Peyer's patch (tissue), 4 donors: ENCODE measurements around the gene OTOP2. TPM values are rescaled to one million over a fixed set of nuclear protein-coding genes. Genes with fewer than 3 reads are reported as not detected.
"Not testable (repeated sequence)": the region's sequence is repeated elsewhere in the genome, so short reads cannot be mapped to it uniquely, and the experiment has no call there.

Source experiments
- DNase-seq, 3 donors: peaks; one replicate each; pipeline ENCODE4 v3.0.0-alpha.2; 2017 to 2019
- H3K27ac ChIP-seq, 4 donors: fragments of 200-600 bp; sonication (generic); one replicate each; pipeline ENCODE4 v1.5.1; 2016 to 2019
- H3K27me3 ChIP-seq, 2 donors: fragments of 200-600 bp; sonication (generic); one replicate each; pipeline ENCODE4 v1.5.1; 2019
- H3K36me3 ChIP-seq, 3 donors: fragments of 200-600 bp; sonication (generic); one replicate each; pipeline ENCODE4 v1.5.1; 2016 to 2019
- H3K4me1 ChIP-seq, 4 donors: fragments of 200-600 bp; sonication (generic); one replicate each; pipeline ENCODE4 v1.5.1; 2016 to 2019
- H3K4me3 ChIP-seq, 4 donors: fragments of 200-600 bp; sonication (generic); 1 replicate in 3 of 4; 2 replicates in 1 of 4; pipeline ENCODE4 v1.5.1; 2016 to 2019; ENCODE audit warnings: mild to moderate bottlenecking in 1 of 4
- H3K9me3 ChIP-seq, 4 donors: fragments of 200-600 bp; sonication (generic); one replicate each; pipeline ENCODE4 v1.5.1; 2016 to 2019; ENCODE audit warnings: mild to moderate bottlenecking in 1 of 4
- CTCF ChIP-seq, 6 experiments: fragments of 450-650 bp in 4 of 6; fragments of 200-600 bp in 2 of 6; sonication (generic) in 1 of 6; IDR thresholded peaks; one replicate each; pipeline ENCODE4 v1.5.1; 2017 to 2019; ENCODE audit warnings: antibody characterized with exemption in 6 of 6, mild to moderate bottlenecking in 3 of 6, moderate library complexity in 1 of 6
- POLR2A ChIP-seq, 2 donors: fragments of 450-650 bp; IDR thresholded peaks; one replicate each; pipeline ENCODE4 v1.5.1; 2017; ENCODE audit warnings: antibody characterized with exemption in 2 of 2, mild to moderate bottlenecking in 2 of 2, moderate library complexity in 2 of 2
- total RNA-seq, 4 donors: library from RNA; depleted of rRNA; stranded (reverse); fragments of >200 nt; gene quantifications; one replicate each; pipeline ENCODE4 v1.1.0, GENCODE V29; 2016

Gene OTOP2
- total RNA-seq, 4 donors from 2014 or later: 4.6 to 11.9 (median 8.8) TPM; not detected in 1

DNA sequence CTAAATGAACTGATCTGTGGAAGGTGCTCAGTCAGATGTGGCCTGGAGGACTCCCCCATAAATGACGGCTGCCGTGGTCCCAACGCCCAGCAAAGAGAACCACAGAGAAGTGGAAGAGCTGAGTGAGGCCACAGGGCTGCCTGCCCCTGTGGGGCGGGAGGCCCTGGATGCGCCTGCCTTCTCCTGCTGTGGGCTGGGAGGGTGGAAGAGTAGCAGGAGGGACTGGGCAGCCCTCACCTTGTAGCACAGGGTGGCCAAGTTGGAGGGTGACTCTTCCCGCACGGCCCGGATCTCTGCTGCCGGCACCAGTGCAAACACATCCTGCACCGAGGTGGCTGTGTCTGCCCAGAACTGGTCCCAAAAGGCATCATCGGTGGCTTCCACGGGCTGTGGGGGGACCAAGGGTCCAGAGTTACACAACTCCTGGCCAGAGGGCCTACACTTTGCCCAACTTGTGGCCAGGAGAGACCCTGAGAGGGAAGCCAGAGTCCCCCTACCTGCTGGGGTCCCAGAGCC lies 40.2 kb downstream of the OTOP2 start:
- H3K27ac ChIP-seq: no peak overlapping the region
- no peaks in the 10 kb centered on the region for H3K9me3 ChIP-seq
- no peak for DNase-seq
- H3K36me3 ChIP-seq: no peaks in the 10 kb centered on the region
- no peak for TF ChIP-seq CTCF (IDR thresholded peaks at IDR 0.05)
- no peak overlapping the region for H3K4me3 ChIP-seq
- peaks cover 0 to 15% (median 4%) of the 10 kb centered on the region in 4 donors for H3K4me1 ChIP-seq
- no peaks in the 10 kb centered on the region for H3K27me3 ChIP-seq

DNA sequence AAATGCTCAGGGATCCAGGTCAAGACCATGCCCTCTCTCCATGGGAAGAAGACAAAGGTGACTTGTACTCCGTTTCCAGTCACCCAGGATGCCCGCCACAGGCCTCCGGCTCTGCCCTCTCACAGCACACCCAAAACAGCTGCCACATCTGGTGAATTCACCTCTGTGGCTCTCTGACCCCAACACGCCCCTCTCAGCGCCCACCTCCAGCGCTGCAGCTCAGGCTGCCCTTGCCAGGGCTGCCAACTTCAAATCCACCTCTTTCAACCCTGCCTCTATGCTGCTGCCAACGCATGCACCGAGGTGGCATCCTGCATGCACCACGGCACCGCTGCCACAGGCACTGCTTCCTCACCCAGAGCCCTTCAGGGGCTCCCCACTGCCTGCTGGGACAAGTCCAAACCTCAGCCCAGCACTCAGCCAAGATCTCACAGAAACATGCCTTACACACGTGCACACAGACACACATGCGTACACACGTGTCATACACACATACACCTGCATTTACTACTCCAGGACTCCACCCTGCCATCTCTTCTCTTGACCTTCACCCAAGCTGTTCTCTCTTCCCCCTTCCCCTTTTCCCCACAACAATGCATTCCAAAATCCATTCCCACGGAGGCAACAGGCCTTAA lies 41.0 kb downstream of the OTOP2 start:
- Histone ChIP-seq H3K4me1 (peaks cover 0 to 15% (median 4%) of the 10 kb centered on the region in 4 donors), H3K36me3 (no peaks in the 10 kb centered on the region), H3K27me3 (no peaks in the 10 kb centered on the region), H3K27ac (no peak overlapping the region), H3K9me3 (no peaks in the 10 kb centered on the region), H3K4me3 (no peak overlapping the region)
- TF ChIP-seq CTCF (IDR thresholded peaks at IDR 0.05) (no peak), POLR2A (IDR thresholded peaks at IDR 0.05) (no peak)
- DNase-seq: no peak

GRCh38 chr17:74968361-74968780 lies 44.3 kb downstream of the OTOP2 start:
- Histone ChIP-seq H3K9me3 (no peaks in the 10 kb centered on the region), H3K4me1 (peaks cover 2 to 30% (median 10%) of the 10 kb centered on the region in 4 donors), H3K27ac (peak overlapping the region in 1 of 4 donors; percentile 46), H3K27me3 (no peaks in the 10 kb centered on the region), H3K36me3 (no peaks in the 10 kb centered on the region), H3K4me3 (no peak overlapping the region)
- TF ChIP-seq CTCF (IDR thresholded peaks at IDR 0.05) (no peak), POLR2A (IDR thresholded peaks at IDR 0.05) (no peak)
- DNase-seq: peak in 2 of 3 donors; percentile 58 to 70

DNA sequence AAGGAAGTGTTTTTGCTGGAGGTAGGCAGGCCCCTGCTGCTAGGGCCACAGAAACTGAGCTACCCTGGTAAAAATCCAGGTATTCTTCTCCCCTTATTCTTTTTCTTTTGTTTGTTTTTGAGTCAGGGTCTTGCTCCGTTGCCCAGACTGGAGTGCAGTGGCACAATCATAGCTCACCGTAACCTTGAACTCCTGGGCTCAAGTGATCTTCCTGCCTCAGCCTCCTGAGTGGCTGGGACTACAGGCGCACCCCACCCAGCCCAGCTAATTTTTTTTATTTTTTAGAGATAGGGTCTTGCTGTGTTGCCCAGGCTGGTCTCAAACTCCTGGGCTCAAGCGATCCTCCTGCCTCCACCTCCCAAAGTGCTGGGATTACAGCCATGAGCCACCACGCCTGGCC lies 45.4 kb downstream of the OTOP2 start:
- not testable (repeated sequence) for H3K27ac ChIP-seq, H3K27me3 ChIP-seq, H3K9me3 ChIP-seq, H3K36me3 ChIP-seq, DNase-seq, H3K4me3 ChIP-seq
- H3K4me1 ChIP-seq: peaks cover 2 to 30% (median 10%) of the 10 kb centered on the region in 4 donors

DNA sequence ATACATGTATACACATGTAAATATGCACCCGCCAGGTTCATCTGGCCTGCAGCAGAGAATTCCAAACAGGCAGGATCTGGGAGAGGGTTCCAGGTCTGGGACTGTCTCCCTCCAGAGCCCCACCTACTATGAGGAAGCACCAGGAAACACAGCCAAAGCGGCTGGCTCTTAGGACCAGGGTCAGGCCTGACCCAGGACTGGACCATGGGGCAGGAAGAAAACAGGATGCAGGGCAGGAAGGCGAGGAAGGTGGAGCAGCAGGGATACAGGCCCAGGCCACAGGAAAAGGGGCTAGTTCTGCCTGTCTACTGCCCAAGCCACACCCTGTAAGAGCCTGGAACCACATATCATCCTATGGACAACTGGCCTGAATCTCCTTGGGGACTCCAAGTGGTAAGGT lies 46.3 kb downstream of the OTOP2 start:
- H3K4me3 ChIP-seq: no peak overlapping the region
- DNase-seq: no peak
- TF ChIP-seq CTCF (IDR thresholded peaks at IDR 0.05) (no peak), POLR2A (IDR thresholded peaks at IDR 0.05) (no peak)
- H3K36me3 ChIP-seq: no peaks in the 10 kb centered on the region
- peaks cover 2 to 30% (median 10%) of the 10 kb centered on the region in 4 donors for H3K4me1 ChIP-seq
- no peaks in the 10 kb centered on the region for H3K9me3 ChIP-seq
- peak overlapping the region in 1 of 4 donors; percentile 84 for H3K27ac ChIP-seq
- H3K27me3 ChIP-seq: no peaks in the 10 kb centered on the region

DNA sequence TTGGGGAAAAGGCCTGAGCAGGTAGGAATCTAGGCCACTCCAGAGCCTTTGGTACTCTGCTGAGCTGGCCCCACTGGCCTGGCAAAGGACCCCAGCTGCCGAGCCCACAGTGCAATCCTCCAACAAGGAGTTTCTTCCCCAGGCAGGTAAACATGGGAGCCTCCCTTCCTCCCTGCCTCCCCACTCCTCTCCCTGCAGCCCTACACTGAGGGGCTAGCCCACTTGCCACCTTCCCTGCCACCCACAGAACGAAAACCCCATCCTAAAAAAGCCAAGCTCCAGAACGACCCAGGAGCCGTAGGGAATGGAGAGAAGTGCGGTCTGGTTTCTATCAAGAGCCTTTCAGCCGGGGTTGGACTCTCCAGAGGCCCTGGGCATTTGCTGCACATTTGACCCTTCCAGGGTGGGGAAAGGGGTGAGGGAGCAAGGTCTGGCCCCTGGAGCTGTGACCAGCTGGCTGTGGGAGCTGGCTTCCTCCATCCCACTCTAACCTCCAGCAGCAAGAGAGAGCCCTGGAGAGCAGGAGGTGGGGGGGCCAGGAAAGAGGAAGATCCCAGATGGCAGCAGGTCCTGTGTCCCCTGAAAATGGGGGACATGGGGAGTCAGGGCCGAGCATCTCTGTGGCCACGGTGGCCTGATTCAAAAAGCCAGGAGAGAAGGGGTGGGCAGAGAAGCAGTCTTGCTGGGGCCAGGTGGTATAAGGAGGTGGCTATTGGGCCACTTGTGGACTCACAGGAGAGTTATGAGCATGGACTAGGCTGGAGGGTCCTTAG lies 47.2 kb downstream of the OTOP2 start:
- H3K27me3 ChIP-seq: no peaks in the 10 kb centered on the region
- H3K4me1 ChIP-seq: peaks cover 2 to 30% (median 10%) of the 10 kb centered on the region in 4 donors
- no peaks in the 10 kb centered on the region for H3K36me3 ChIP-seq
- H3K27ac ChIP-seq: peak overlapping the region; percentile 58 to 84 (median 76)
- H3K9me3 ChIP-seq: no peaks in the 10 kb centered on the region
- DNase-seq: no peak
- TF ChIP-seq CTCF (IDR thresholded peaks at IDR 0.05) (no peak), POLR2A (IDR thresholded peaks at IDR 0.05) (no peak)
- H3K4me3 ChIP-seq: peak overlapping the region; percentile 62 to 93 (median 74)
